ENCODE results near the gene CRYBG1. TPM values are rescaled to one million over a fixed set of nuclear protein-coding genes. Genes with fewer than 3 reads are reported as not detected.
"Not testable (repeated sequence)": the region's sequence is repeated elsewhere in the genome, so short reads cannot be mapped to it uniquely, and the experiment has no call there.

The CRYBG1 gene
- total RNA-seq, 3 donors from 2014 or later: 26.6 to 93.0 (median 86.4) TPM

GRCh38 chr6:106547601-106548453 is 187.3 kb downstream of the CRYBG1 start:
- Histone ChIP-seq H3K4me1 (ENCODE audit: low read depth) (peaks cover 4% of the 10 kb centered on the region), H3K36me3 (ENCODE audit: low read depth) (no peaks in the 10 kb centered on the region), H3K4me3 (no peak overlapping the region), H3K9me3 (no peaks in the 10 kb centered on the region)
- no peak for DNase-seq
- TF ChIP-seq CTCF (IDR thresholded peaks at IDR 0.05): no peak
- intact Hi-C loops (cut with DNase I, micrococcal nuclease): no loop called here
- ATAC-seq: no peak

GRCh38 chr6:106548926-106549455 is 188.5 kb downstream of the CRYBG1 start:
- not testable (repeated sequence) for DNase-seq

GRCh38 chr6:106549521-106549920 is 189.0 kb downstream of the CRYBG1 start:
- H3K4me3 ChIP-seq: no peak overlapping the region
- DNase-seq (no peak), ATAC-seq (no peak)
- H3K36me3 ChIP-seq (ENCODE audit: low read depth): no peaks in the 10 kb centered on the region
- TF ChIP-seq CTCF (IDR thresholded peaks at IDR 0.05): no peak
- intact Hi-C loops (cut with DNase I, micrococcal nuclease): no loop called here
- H3K9me3 ChIP-seq: no peaks in the 10 kb centered on the region
- peaks cover 4% of the 10 kb centered on the region for H3K4me1 ChIP-seq (ENCODE audit: low read depth)

More at GRCh38 chr6:106548926-106549455, 188.5 kb downstream of the CRYBG1 start:
- H3K4me1 ChIP-seq (ENCODE audit: low read depth); H3K36me3 ChIP-seq (ENCODE audit: low read depth); H3K4me3 ChIP-seq; H3K9me3 ChIP-seq; intact Hi-C loops (cut with DNase I, micrococcal nuclease); ATAC-seq: not testable (repeated sequence)

GRCh38 chr6:106551155-106551554 is 190.6 kb downstream of the CRYBG1 start:
- intact Hi-C loops (cut with DNase I, micrococcal nuclease): no loop called here
- H3K4me3 ChIP-seq: no peak overlapping the region
- no peaks in the 10 kb centered on the region for H3K9me3 ChIP-seq
- DNase-seq (no peak), ATAC-seq (no peak)
- no peaks in the 10 kb centered on the region for H3K36me3 ChIP-seq (ENCODE audit: low read depth)
- no peak for TF ChIP-seq CTCF (IDR thresholded peaks at IDR 0.05)
- H3K4me1 ChIP-seq (ENCODE audit: low read depth): peaks cover 4% of the 10 kb centered on the region

- ATAC-seq: no peak
- H3K9me3 ChIP-seq: no peaks in the 10 kb centered on the region
- intact Hi-C loops (cut with DNase I, micrococcal nuclease): no loop called here
- no peak for TF ChIP-seq CTCF (IDR thresholded peaks at IDR 0.05)
- DNase-seq: no peak
- H3K36me3 ChIP-seq (ENCODE audit: low read depth): no peaks in the 10 kb centered on the region
- no peaks in the 10 kb centered on the region for H3K4me1 ChIP-seq (ENCODE audit: low read depth)
- H3K4me3 ChIP-seq: no peak overlapping the region
Measured at GRCh38 chr6:106553440-106553839, 192.9 kb downstream of the CRYBG1 start.

- intact Hi-C loops (cut with DNase I, micrococcal nuclease): no loop called here
Measured at GRCh38 chr6:106555767-106556166, 195.2 kb downstream of the CRYBG1 start.

More at GRCh38 chr6:106555767-106556166, 195.2 kb downstream of the CRYBG1 start:
- H3K4me1 ChIP-seq (ENCODE audit: low read depth): no peaks in the 10 kb centered on the region
- H3K9me3 ChIP-seq: no peaks in the 10 kb centered on the region
- DNase-seq (no peak), ATAC-seq (no peak)
- no peak overlapping the region for H3K4me3 ChIP-seq
- no peaks in the 10 kb centered on the region for H3K36me3 ChIP-seq (ENCODE audit: low read depth)
- TF ChIP-seq CTCF (IDR thresholded peaks at IDR 0.05): no peak

Measured in mucosa of descending colon (tissue), 3 donors.